Islet of Langerhans (tissue), 1 donor: ENCODE data around the gene TSPAN4.

Experiments used
- FAIRE-seq: peaks from one replicate; lab custom pipeline; 2011; peaks lifted over from hg19 to GRCh38; lab: Jason Lieb, UNC

The TSPAN4 gene

GRCh38 chr11:824292-824880 is 18.3 kb upstream of the TSPAN4 start:
- FAIRE-seq: no peak

DNA sequence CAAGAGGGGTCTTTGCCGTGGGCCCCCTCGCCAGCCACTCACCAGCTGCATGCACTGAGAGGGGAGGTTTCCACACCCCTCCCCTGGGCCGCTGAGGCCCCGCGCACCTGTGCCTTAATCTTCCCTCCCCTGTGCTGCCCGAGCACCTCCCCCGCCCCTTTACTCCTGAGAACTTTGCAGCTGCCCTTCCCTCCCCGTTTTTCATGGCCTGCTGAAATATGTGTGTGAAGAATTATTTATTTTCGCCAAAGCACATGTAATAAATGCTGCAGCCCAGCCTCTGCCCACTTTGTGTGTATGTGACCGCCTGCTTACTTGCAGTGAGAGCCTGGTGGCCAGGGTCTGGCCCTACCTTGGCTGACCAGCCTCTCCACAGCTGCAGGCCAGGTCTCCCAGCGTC is 17.7 kb upstream of the TSPAN4 start:
- no peak for FAIRE-seq

GRCh38 chr11:825366-826226 is 17.1 kb upstream of the TSPAN4 start:
- FAIRE-seq: no peak

DNA sequence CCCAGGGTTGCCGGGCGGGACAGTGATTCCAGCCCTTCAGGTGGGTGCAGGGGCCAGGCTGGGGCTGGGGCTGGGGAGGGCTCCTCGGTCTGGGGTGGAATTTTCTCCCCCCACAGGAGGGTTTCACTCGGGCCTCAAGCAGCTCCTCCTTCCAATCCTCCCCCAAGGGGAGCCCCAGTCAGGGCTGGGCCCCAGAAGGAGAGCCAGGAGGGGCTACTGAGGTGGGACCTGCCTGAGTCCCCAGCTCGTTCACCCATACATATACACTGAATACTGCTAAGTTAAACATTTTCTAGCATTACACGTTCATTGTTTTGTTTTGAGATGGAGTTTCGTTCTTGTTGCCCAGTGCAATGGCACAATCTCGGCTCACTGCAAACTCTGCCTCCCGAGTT is 16.4 kb upstream of the TSPAN4 start:
- no peak for FAIRE-seq

- FAIRE-seq: no peak
Observed at GRCh38 chr11:826836-827145, 15.9 kb upstream of the TSPAN4 start.

GRCh38 chr11:827146-827896 is 15.3 kb upstream of the TSPAN4 start:
- FAIRE-seq: no peak

- no peak for FAIRE-seq
Observed at GRCh38 chr11:827897-828192, 14.8 kb upstream of the TSPAN4 start, which contains the start of gene CRACR2B. Gene CRACR2B (plus strand): TSS chr11:827919. CDS start chr11:828608, 689 bp downstream.

DNA sequence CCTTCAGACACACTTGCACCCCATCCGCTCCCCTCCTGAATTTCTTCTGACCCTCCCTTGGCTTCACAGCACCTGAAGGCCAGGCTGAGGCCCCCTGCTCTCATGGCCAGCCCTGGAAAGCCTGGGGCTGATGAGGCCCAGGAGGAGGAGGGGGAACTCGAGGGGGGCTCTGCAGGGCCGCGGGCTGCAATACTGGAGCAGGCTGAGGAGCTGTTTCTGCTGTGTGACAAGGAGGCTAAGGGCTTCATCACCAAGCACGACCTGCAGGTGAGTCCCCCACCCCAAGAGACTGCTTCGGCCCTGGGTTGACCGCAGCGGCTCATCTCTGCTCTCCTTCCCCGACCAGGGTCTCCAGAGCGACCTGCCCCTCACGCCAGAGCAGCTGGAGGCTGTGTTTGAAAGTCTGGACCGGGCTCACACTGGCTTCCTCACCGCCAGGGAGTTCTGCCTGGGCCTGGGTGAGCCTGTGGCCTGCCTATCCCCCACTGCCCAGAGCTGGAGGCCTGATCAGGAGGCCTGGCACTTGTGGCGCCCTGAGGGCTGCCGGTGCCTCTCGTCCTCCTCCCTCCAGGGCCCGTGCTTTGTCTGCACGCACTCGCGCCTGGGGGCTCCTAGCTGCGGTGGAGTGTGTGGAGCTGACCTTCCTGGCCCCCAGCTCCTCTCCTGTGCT is 14.0 kb upstream of the TSPAN4 start:
- FAIRE-seq: no peak

- no peak for FAIRE-seq
Observed at GRCh38 chr11:829176-829846, 13.3 kb upstream of the TSPAN4 start.

DNA sequence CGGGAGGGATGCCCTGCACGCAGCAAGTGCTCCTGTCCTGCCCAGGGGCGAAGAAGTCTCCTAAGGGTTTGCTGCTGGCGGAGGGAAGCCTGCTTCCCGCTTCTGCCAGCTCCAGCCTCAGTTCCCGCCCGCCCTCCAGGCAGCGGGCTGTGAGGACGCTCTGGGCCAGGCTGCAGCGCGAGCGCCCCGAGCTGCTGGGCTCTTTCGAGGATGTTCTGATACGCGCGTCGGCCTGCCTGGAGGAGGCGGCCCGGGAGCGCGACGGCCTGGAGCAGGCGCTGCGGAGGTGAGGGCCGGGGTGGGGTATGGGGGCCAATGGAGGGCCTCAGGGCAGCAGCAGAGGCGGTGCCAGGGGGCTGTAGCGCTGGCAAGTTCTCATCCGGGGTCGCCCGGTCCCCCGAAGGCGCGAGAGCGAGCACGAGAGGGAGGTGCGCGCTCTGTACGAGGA is 12.8 kb upstream of the TSPAN4 start:
- FAIRE-seq: no peak

GRCh38 chr11:830295-831117 is 12.1 kb upstream of the TSPAN4 start:
- no peak for FAIRE-seq

GRCh38 chr11:831118-831864 is 11.4 kb upstream of the TSPAN4 start:
- no peak for FAIRE-seq

GRCh38 chr11:831961-832528 is 10.6 kb upstream of the TSPAN4 start:
- FAIRE-seq: no peak

GRCh38 chr11:832529-833113 is 10.0 kb upstream of the TSPAN4 start, which contains the start of gene CD151:
Gene CD151 (plus strand): TSS chr11:832952. CDS start chr11:836070, 3,118 bp downstream.
- FAIRE-seq: no peak

DNA sequence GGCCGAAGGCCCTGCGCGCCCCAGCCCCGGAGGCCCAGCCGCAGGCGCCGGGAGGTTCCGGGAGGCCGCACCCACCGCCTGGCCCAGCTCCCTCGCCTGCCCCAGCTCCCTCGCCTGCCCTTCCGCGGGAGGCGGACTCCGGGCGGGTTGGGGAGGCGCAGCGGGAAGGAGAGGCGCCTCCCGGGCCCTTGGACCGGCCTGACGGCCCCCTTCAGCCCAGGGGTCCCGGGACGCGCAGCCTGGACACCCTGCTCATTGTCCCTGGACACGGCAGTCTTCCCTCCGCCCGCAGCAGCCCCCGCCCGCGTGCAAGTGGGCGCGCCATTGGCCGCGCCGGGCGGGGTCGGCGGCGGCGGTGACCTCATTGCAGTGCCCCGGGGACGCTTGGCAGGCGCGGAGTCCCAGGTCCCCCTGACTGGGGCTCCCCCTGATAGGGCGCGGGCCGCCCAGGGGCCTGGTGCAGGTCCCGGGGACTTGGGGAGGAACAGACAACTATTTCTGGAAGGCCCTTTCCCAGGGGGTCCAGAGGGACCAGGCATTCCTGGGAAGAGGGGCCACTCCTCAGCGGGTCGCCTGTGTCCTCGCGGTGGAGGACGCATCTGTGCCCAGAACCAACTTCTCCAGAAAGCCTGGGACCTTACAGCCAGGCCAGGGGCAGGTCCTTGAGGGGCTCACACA is 9.4 kb upstream of the TSPAN4 start:
- FAIRE-seq: no peak

DNA sequence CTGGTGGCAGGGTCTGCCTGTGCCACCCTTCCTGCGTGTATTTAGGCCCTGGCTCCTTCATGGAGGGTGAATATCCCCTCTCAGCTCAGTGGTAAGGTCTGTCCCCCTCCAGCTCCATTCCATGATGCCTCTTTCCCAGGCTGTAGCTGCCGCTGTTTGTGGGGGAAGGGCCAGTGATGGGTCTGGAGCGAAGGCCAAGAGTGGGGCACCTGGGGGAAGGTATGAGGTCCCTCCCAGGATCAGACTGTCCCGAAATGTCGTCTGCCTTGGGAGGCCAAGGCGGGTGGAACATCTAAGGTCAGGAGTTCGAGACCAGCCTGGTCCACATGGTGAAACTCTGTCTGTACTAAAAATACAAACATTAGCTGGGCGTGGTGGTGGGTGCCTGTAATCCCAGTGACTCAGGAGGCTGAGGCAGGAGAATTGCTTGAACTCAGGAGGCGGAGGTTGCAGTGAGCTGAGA is 8.8 kb upstream of the TSPAN4 start:
- no peak for FAIRE-seq

GRCh38 chr11:834371-835316 is 8.0 kb upstream of the TSPAN4 start:
- no peak for FAIRE-seq

- FAIRE-seq: no peak
Observed at GRCh38 chr11:836274-836673, 6.4 kb upstream of the TSPAN4 start.
